Epithelial cell of esophagus (primary cell): ENCODE measurements around the gene LENEP.

Experiments
- DNase-seq: peaks from one replicate; pipeline ENCODE4 v3.0.0; 2010; ENCODE audit warnings: low read depth
- H3K4me3 ChIP-seq: 2 replicates; pipeline ENCODE4 v1.5.1; 2011; ENCODE audit warnings: mild to moderate bottlenecking, low read length, control low read depth
- CTCF ChIP-seq: IDR thresholded peaks from 2 replicates; pipeline ENCODE4 v1.5.1; 2011; ENCODE audit warnings: low read depth, mild to moderate bottlenecking, low read length, control low read depth, inconsistent platforms; ENCODE audit not compliant: insufficient read depth; ENCODE audit errors: missing control alignments

The LENEP gene

GRCh38 chr1:154996966-154997701, 3.7 kb downstream of the LENEP start:
- no peak for DNase-seq
- H3K4me3 ChIP-seq = no peak overlapping the region
- TF ChIP-seq CTCF = no peak

- no peak for TF ChIP-seq CTCF
- no peak for DNase-seq
These were observed 4.9 kb downstream of the LENEP start for GRCh38 chr1:154998201-154998780.

GRCh38 chr1:154998818-154999570, 5.6 kb downstream of the LENEP start:
- peak overlapping the region; percentile 27 for H3K4me3 ChIP-seq
- TF ChIP-seq CTCF = peak; percentile 83
- DNase-seq = peak; percentile 60

More at GRCh38 chr1:154998201-154998780, 4.9 kb downstream of the LENEP start:
- no peak overlapping the region for H3K4me3 ChIP-seq

- DNase-seq = peak; percentile 53
- peak overlapping the region; percentile 89 for H3K4me3 ChIP-seq
- no peak for TF ChIP-seq CTCF
These were observed 6.4 kb downstream of the LENEP start for GRCh38 chr1:154999571-155000410.

- no peak for DNase-seq
- H3K4me3 ChIP-seq = peak overlapping the region; percentile 89
- no peak for TF ChIP-seq CTCF
These were observed 7.0 kb downstream of the LENEP start for GRCh38 chr1:155000411-155000725.

GRCh38 chr1:155000726-155001424, 7.5 kb downstream of the LENEP start:
- H3K4me3 ChIP-seq = peak overlapping the region; percentile 89
- peak; percentile 94 for DNase-seq
- no peak for TF ChIP-seq CTCF
